MM.1S (cell line): Measurements from ENCODE around the gene PNPLA5.

Source experiments
- DNase-seq: peaks from one replicate; pipeline ENCODE4 v3.0.0-alpha.2; 2015
- H2AFZ ChIP-seq: fragments of 300-600 bp; sonication (generic); 2 replicates; pipeline ENCODE4 v1.6.0; 2016; ENCODE audit warnings: antibody characterized with exemption, low read length
- H3F3A ChIP-seq: fragments of 300-600 bp; sonication (generic); 2 replicates; pipeline ENCODE4 v1.6.1; 2016; ENCODE audit warnings: mild to moderate bottlenecking, antibody characterized with exemption, low read length, moderate library complexity, mixed read lengths; ENCODE audit not compliant: insufficient read depth
- H3K27ac ChIP-seq: fragments of 300-600 bp; sonication (generic); 2 replicates; pipeline ENCODE4 v1.5.1; 2016; ENCODE audit warnings: mild to moderate bottlenecking, low read length
- H3K27me3 ChIP-seq: fragments of 300-600 bp; sonication (generic); replicated peaks from 2 replicates; pipeline ENCODE4 v1.6.0; 2016; ENCODE audit warnings: low read length; ENCODE audit not compliant: insufficient read depth
- H3K36me3 ChIP-seq: fragments of 300-600 bp; sonication (generic); replicated peaks from 2 replicates; pipeline ENCODE4 v1.6.1; 2016; ENCODE audit warnings: mild to moderate bottlenecking, low read length, mixed read lengths; ENCODE audit not compliant: insufficient read depth
- H3K4me1 ChIP-seq: fragments of 300-600 bp; sonication (generic); 2 replicates; pipeline ENCODE4 v1.6.1; 2016; ENCODE audit warnings: low read length, mixed read lengths
- H3K4me2 ChIP-seq: fragments of 300-600 bp; sonication (generic); 2 replicates; pipeline ENCODE4 v1.6.0; 2016; ENCODE audit warnings: low read depth, low read length
- H3K4me3 ChIP-seq: fragments of 300-600 bp; sonication (generic); 2 replicates; pipeline ENCODE4 v1.5.1; 2016; ENCODE audit warnings: low read length, mixed read lengths
- H3K79me2 ChIP-seq: fragments of 300-600 bp; sonication (generic); 2 replicates; pipeline ENCODE4 v1.6.1; 2016; ENCODE audit warnings: mixed run types, low read length, mixed read lengths
- H3K9ac ChIP-seq: fragments of 300-600 bp; sonication (generic); 2 replicates; pipeline ENCODE4 v1.6.1; 2016; ENCODE audit warnings: low read length, mixed read lengths
- H3K9me2 ChIP-seq: fragments of 300-600 bp; sonication (generic); replicated peaks from 2 replicates; pipeline ENCODE4 v1.6.1; 2016; ENCODE audit warnings: mild to moderate bottlenecking, low read length, mixed read lengths; ENCODE audit not compliant: insufficient read depth
- H3K9me3 ChIP-seq: fragments of 300-600 bp; sonication (generic); replicated peaks from 2 replicates; pipeline ENCODE4 v1.6.1; 2016; ENCODE audit warnings: mild to moderate bottlenecking, low read length, mixed read lengths; ENCODE audit not compliant: insufficient read depth
- H4K20me1 ChIP-seq: fragments of 300-600 bp; sonication (generic); 2 replicates; pipeline ENCODE4 v1.6.1; 2016; ENCODE audit warnings: mild to moderate bottlenecking, low read length, moderate library complexity, mixed read lengths; ENCODE audit not compliant: insufficient read depth
- CTCF ChIP-seq: fragments of 300-600 bp; sonication (generic); IDR thresholded peaks from 2 replicates; pipeline ENCODE4 v1.5.1; 2016; ENCODE audit warnings: antibody characterized with exemption, low read length, mixed read lengths
- EZH2 ChIP-seq: fragments of 300-600 bp; sonication (generic); optimal IDR thresholded peaks from 2 replicates; pipeline ENCODE3; 2017; ENCODE audit warnings: low read depth, mild to moderate bottlenecking, antibody characterized with exemption, low read length, mixed read lengths
- EZH2phosphoT487 ChIP-seq: fragments of 300-600 bp; sonication (generic); IDR thresholded peaks from 2 replicates; pipeline ENCODE4 v1.6.1; 2018; ENCODE audit warnings: antibody characterized with exemption, low read length

The PNPLA5 gene

GRCh38 chr22:43835736-43836135 is 56.1 kb downstream of the PNPLA5 start:
- Histone ChIP-seq H3K9me2 (no peaks in the 10 kb centered on the region), H3K27ac (no peak overlapping the region), H3K9me3 (no peaks in the 10 kb centered on the region), H2AFZ (no peak overlapping the region), H3K9ac (no peak overlapping the region), H3K79me2 (no peaks in the 10 kb centered on the region), H3F3A (no peaks in the 10 kb centered on the region), H3K4me3 (no peak overlapping the region), H3K27me3 (peaks cover 81% of the 10 kb centered on the region), H3K4me2 (no peak overlapping the region), H3K4me1 (no peaks in the 10 kb centered on the region), H3K36me3 (no peaks in the 10 kb centered on the region), H4K20me1 (no peaks in the 10 kb centered on the region)
- no peak for DNase-seq
- TF ChIP-seq EZH2phosphoT487, result no peak

DNA sequence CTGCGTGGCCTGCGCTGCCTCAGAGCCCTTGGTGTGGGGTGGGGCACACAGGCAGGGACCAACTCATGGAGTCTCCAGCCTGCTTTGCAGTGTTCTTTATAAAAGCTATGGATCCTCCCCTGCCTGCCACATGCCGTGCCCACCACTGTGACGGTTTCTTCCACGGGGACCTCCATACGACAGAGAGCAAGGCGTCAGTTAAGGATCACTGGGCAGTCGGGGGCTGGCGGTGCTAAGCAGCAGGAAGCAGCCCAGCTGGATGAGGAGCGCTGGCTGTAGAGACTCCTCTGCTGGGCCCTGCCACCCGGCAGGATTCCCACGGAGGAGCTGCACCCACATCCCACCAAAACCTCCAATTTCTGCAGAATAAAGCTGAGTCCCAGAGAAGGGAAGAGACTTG is 56.6 kb downstream of the PNPLA5 start:
- no peaks in the 10 kb centered on the region for H3K9me3 ChIP-seq
- no peak overlapping the region for H3K9ac ChIP-seq
- no peaks in the 10 kb centered on the region for H3K36me3 ChIP-seq
- H3K4me3 ChIP-seq, result no peak overlapping the region
- no peaks in the 10 kb centered on the region for H3K9me2 ChIP-seq
- H3K27me3 ChIP-seq, result peaks cover 81% of the 10 kb centered on the region
- no peak overlapping the region for H2AFZ ChIP-seq
- TF ChIP-seq EZH2phosphoT487, result no peak
- no peak for TF ChIP-seq CTCF
- no peak for TF ChIP-seq EZH2
- H3F3A ChIP-seq, result no peaks in the 10 kb centered on the region
- H4K20me1 ChIP-seq, result no peaks in the 10 kb centered on the region
- DNase-seq, result no peak
- H3K4me2 ChIP-seq, result no peak overlapping the region
- no peaks in the 10 kb centered on the region for H3K4me1 ChIP-seq
- H3K27ac ChIP-seq, result no peak overlapping the region
- H3K79me2 ChIP-seq, result no peaks in the 10 kb centered on the region

DNA sequence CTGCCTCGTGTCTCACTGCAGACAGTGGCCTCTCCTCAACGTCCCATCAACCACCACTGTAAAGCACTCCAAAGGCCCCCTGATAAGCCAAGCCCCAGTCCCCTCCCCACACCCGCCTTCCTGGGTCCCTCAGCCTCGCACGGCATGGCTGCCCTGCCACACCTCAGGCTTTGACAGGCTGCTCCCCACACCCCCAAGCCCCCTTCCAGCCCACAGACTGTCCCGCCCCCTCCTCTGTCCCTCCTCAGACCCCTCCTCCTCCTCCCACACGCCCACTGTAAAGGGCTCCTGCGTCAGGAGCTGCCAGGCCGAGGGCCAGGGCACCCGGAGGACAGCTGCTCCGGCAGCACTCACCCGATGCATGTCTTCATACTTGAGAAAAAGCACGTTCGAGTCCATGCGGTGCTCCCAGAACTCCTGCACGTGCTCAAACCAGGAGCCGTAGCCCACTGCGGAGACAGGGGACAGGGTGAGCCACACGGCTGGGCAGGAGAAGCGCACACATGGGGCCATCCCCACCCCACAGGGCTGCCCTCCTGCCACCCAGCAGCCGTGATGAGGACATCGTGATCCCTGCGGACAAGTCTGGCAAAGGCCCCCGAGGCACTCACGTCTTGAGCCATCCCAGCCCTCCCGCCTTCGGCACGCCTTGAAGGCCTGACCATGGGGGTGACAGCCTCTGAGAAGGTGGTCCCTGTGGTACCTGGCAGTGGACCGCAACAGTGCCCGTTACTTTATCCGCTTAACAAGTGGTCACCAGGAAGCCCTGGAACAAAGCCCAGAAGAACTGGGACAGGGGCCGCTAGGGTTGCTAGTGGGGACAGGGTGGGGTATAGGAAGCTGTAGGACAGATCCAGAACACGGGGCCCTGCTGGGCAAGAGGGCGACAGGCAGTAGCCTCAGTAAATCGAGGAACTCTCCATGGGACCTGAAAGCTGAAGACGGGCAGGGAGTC is 58.2 kb downstream of the PNPLA5 start:
- Histone ChIP-seq H4K20me1 (no peaks in the 10 kb centered on the region), H3F3A (no peaks in the 10 kb centered on the region), H3K27ac (no peak overlapping the region), H3K79me2 (no peaks in the 10 kb centered on the region), H3K9me3 (no peaks in the 10 kb centered on the region), H2AFZ (no peak overlapping the region), H3K4me3 (no peak overlapping the region), H3K9ac (no peak overlapping the region), H3K4me2 (no peak overlapping the region), H3K4me1 (no peaks in the 10 kb centered on the region), H3K9me2 (no peaks in the 10 kb centered on the region), H3K27me3 (peaks cover 82% of the 10 kb centered on the region), H3K36me3 (no peaks in the 10 kb centered on the region)
- no peak for DNase-seq
- no peak for TF ChIP-seq EZH2
- TF ChIP-seq CTCF, result no peak
- TF ChIP-seq EZH2phosphoT487, result no peak
